IPS-18c (cell line): ENCODE measurements around the gene FLYWCH1.
"Not testable (repeated sequence)": the region's sequence is repeated elsewhere in the genome, so short reads cannot be mapped to it uniquely, and the experiment has no call there.

Experiments
- H3K4me3 ChIP-seq: 2 replicates; pipeline ENCODE4 v1.7.0; 2013; ENCODE audit warnings: low read depth, mild to moderate bottlenecking, low read length, moderate library complexity; ENCODE audit not compliant: insufficient read depth
- H3K9me3 ChIP-seq: one replicate; pipeline ENCODE4 v1.6.1; 2013; ENCODE audit warnings: mild to moderate bottlenecking, low read length, moderate library complexity; ENCODE audit not compliant: control insufficient read depth, insufficient read depth

Gene FLYWCH1

DNA sequence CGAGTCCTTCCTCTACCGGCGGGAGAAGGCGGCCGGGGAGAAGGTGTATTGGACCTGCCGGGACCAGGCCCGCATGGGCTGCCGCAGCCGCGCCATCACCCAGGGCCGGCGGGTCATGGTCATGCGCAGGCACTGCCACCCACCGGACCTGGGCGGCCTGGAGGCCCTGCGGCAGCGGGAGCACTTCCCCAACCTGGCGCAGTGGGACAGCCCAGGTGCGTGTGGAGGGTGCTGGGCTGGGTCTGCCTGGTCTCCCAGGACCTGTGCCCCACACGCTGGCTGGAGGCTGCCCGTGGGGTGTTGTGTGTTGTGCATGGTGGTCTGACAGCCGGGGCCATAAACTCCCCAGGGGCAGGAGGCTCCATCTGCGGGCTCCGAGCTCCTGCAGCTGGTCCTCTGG lies 25.4 kb downstream of the FLYWCH1 start:
- Histone ChIP-seq H3K9me3 (peaks cover 3% of the 10 kb centered on the region), H3K4me3 (no peak overlapping the region)

DNA sequence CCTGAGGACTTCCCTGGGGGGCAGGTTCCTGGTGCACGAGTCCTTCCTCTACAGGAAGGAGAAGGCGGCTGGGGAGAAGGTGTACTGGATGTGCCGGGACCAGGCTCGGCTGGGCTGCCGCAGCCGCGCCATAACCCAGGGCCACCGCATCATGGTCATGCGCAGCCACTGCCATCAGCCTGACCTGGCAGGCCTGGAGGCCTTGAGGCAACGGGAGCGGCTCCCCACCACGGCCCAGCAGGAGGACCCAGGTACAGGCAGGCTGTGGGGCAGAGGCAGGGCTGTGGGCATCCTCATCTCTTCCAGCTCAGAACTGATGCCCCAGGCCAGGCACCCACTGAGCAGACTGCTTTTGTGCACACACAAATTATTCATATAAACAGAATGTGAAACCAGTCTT lies 26.5 kb downstream of the FLYWCH1 start:
- no peak overlapping the region for H3K4me3 ChIP-seq

GRCh38 chr16:2939968-2940367 lies 28.2 kb downstream of the FLYWCH1 start:
- Histone ChIP-seq H3K4me3 (no peak overlapping the region), H3K9me3 (no peaks in the 10 kb centered on the region)

More for the DNA sequence above, 26.5 kb downstream of the FLYWCH1 start:
- H3K9me3 ChIP-seq = peaks cover 3% of the 10 kb centered on the region

DNA sequence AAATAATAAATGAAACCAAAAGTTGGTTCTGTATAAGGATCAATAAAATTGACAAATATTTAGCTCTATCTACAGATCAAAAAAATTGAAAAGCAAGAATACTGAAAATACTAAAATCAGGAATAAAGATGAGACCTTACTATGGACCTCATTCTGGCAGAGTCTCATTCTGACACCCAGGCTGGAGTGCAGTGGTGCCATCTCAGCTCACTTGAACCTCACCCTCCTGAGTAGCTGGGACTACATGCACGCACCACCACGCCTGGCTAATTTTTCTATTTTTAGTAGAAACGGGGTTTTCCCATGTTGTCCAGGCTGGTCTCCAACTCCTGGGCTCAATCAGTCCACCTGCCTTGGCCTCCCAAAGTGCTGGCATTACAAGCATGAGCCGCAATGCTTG lies 30.3 kb downstream of the FLYWCH1 start:
- Histone ChIP-seq H3K4me3 (no peak overlapping the region), H3K9me3 (no peaks in the 10 kb centered on the region)

GRCh38 chr16:2943716-2944115 lies 32.0 kb downstream of the FLYWCH1 start:
- H3K9me3 ChIP-seq, H3K4me3 ChIP-seq: not testable (repeated sequence)

- Histone ChIP-seq H3K4me3 (no peak overlapping the region), H3K9me3 (no peaks in the 10 kb centered on the region)
These were observed 34.9 kb downstream of the FLYWCH1 start for GRCh38 chr16:2946649-2947048.

DNA sequence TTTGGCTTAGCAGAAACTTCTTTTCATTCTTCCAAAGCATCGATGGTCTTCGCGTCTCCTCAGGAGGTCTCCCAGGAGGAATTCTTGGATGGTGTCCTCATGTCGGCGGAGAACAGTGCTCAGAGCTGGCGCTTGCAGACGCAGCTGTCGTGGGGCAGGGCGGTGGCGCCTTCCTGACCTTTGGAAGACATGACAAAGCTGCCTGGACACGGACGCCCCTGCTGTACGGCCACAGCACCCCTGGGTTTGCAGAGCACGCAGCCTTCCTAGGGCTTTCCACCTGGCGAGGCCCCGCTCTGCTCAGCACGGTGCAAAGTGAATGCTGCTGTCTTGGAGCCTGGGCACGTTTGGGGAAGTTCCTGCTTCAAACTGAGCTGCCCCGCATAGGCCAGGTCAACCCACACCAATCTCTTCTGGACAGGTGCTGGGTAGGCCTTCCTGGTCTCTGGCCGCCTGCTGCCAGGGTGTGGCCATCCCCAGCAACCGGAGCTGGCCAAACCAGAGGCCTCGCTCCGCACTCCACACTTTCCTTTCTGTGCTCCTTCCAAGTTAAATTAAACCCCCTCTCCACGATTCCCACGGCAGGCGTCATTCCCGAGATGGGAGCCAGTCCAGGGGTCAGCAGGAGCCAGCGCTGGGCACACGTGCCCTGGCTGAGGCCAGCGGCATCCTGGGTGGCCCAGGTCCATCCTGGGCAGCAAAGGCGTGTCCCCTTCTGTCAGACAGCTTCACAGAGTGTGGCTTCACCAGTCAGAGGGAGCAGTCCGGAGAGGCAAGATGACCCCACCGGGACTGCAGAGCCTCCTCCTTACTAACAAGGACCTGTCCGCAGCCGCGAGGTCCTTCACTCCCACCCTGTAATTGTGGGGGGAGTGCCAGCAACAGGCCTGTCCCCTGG lies 37.3 kb downstream of the FLYWCH1 start:
- Histone ChIP-seq H3K4me3 (no peak overlapping the region), H3K9me3 (no peaks in the 10 kb centered on the region)

- H3K9me3 ChIP-seq = no peaks in the 10 kb centered on the region
- no peak overlapping the region for H3K4me3 ChIP-seq
These were observed 38.1 kb downstream of the FLYWCH1 start for GRCh38 chr16:2949705-2950352.

GRCh38 chr16:2950353-2950724 lies 38.6 kb downstream of the FLYWCH1 start:
- Histone ChIP-seq H3K4me3 (no peak overlapping the region), H3K9me3 (no peaks in the 10 kb centered on the region)

GRCh38 chr16:2950773-2951172 lies 39.0 kb downstream of the FLYWCH1 start:
- Histone ChIP-seq H3K9me3 (no peaks in the 10 kb centered on the region), H3K4me3 (no peak overlapping the region)

DNA sequence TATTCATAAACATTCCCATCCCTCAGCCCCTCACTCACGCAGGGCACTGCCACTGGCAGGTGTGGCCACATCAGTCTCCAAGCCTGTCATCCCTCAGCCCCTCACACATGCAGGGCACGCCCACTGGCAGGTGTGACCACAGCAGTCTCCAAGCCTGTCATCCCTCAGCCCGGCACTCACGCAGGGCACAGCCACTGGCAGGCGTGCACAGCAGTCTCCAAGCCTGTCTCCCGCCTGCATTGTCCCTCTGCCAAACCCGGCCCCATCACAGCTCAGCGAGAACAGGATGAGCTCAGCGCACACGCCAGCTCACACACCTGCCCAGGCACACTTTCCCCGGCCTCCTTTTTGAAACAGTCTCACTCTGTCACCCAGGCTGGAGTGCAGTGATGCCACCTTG lies 40.9 kb downstream of the FLYWCH1 start:
- H3K9me3 ChIP-seq = no peaks in the 10 kb centered on the region

GRCh38 chr16:2953706-2954627 lies 42.2 kb downstream of the FLYWCH1 start:
- Histone ChIP-seq H3K9me3 (no peaks in the 10 kb centered on the region), H3K4me3 (no peak overlapping the region)

More for the DNA sequence above, 40.9 kb downstream of the FLYWCH1 start:
- no peak overlapping the region for H3K4me3 ChIP-seq

DNA sequence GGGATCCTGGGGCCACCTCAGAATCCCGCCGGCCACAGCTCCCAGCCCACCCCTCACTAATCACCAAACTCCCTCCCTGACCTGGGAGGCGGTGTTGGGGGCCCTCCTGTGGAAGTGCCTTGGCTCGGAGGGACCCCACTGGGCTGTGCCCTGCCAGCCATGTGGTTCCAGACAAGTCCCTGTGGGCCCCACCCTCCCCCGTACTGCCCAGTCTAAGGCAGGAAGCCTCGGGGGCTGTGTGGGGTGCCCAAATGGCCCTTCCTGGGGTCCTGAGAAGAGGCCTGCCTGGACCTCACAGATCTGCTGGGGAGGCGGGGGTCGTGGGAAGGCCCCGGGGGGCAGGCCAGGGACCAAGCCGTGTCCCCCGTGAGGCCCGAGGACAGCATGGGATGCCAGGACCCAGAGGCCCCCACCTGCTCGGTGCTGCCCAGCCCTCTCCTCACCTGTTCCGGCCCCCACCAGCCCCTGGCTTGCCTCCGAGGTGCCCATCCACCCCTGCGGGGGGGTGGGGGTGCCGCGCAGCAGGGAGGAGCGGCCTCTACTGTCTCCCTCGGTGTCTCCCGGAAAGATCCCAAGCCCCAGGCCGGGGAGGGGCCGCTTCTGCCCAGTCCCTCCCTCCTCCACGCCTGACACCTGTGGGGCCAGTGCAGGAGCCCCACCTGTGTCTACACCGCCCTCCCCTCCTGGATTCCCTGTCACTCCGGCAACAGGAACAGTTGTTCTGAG lies 43.1 kb downstream of the FLYWCH1 start:
- Histone ChIP-seq H3K9me3 (no peaks in the 10 kb centered on the region), H3K4me3 (no peak overlapping the region; the same call in 1 of the 2 replicates)

- no peak overlapping the region for H3K4me3 ChIP-seq
- H3K9me3 ChIP-seq = no peaks in the 10 kb centered on the region
These were observed 43.7 kb downstream of the FLYWCH1 start for GRCh38 chr16:2955438-2955778.

DNA sequence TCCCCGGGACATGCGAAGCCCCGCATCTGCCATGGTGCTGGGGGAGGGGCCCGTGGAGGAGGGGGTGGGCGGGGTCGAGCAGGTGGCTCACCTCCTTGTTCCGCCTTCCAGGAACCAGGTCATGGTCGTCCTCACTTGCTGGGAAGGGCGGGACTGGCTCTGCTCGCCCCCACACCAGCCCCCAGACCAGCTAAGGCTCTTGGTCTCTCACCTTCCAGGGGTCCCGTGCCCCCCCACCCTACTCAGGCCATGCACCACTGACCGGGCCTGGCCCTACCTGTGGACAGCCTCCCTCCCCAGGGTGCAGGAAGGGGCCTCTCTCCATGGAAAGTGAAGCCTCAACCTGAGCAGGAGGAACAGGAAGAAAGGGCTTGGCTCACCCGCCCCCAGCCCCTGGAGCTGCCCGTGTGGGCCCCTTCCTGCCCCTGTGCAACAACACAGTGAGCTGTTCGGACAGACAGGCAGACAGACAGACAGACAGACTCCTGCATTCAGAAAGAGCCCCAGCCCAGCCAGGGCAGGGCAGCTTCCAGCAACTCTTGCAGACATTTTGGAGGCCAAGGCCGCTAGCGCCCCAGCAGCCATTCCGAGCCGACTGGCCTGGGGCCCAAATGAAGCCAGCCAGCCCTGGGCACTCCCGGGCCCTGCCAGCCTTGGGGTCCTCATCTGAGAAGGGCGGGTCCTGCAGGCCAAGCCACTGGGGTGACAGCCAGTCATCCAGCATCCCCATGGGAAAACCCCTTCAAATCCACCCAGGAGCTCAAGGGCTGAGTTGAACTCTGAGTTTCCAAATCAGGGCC lies 44.2 kb downstream of the FLYWCH1 start:
- H3K9me3 ChIP-seq = no peaks in the 10 kb centered on the region
- H3K4me3 ChIP-seq = no peak overlapping the region

DNA sequence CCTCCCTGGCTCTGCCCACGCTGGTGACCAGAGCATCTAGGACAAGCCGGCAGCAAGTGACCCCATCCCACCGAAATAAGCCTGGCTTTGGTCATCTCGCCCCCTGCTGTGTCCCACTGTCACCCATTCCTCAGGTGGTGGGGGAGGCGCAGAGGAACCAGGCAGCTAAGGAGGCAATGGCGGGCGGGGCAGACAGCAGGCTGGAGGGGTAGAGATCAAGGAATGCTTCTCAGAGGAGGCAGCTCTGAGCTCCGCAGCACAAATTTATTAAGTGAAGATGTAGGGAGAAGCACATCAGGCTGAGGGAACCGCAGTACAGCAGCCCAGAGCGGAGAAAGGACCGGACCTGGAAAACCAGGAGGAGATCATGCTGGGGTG lies 44.8 kb downstream of the FLYWCH1 start:
- Histone ChIP-seq H3K4me3 (no peak overlapping the region), H3K9me3 (no peaks in the 10 kb centered on the region)
